Measurements from ENCODE around the gene ERCC6L. TPM values are rescaled to one million over a fixed set of nuclear protein-coding genes. Genes with fewer than 3 reads are reported as not detected.

ERCC6L gene
- total and polyA plus RNA-seq, 2 donors, result 0.46 to 5.5 TPM

DNA sequence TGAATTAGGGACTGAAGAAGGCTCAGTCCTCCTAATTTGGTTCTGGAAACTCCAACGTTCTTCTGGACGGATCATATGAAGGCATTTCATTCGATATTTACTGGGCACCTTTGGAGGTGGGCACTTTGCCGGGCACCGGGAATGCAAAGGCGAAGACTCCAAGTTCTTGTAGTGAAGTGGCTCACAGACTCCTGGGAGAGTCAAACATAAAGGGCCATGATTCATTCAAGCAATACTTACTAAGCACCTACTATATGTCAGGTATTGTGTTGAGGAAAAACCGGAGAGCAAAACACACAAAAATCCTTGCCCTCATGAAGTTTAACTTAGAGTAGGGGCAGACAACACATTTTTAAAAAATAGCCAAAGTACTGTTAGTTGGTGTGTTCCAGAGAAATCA is 17.0 kb upstream of the ERCC6L start:
- DNase-seq (ENCODE audit: low read depth in 6 of 9, low spot score in 9 of 9), result no peak
- Histone ChIP-seq H3K4me1 (ENCODE audit: control insufficient read depth in 2 of 2, insufficient read depth in 2 of 2, low read length in 2 of 2) (no peaks in the 10 kb centered on the region), H3K9me3 (ENCODE audit: control insufficient read depth in 2 of 2, insufficient read depth in 1 of 2, low read length in 1 of 2) (no peaks in the 10 kb centered on the region), H3K36me3 (ENCODE audit: control insufficient read depth in 2 of 2, insufficient read depth in 2 of 2, low read length in 1 of 2) (no peaks in the 10 kb centered on the region), H3K4me3 (ENCODE audit: low read length in 2 of 2) (no peak overlapping the region), H3K27ac (ENCODE audit: low read depth in 1 of 2, low read length in 1 of 2) (no peak overlapping the region), H3K27me3 (ENCODE audit: control insufficient read depth in 2 of 2, insufficient read depth in 1 of 2, low read length in 1 of 2) (peaks cover 2 to 41% of the 10 kb centered on the region in 2 donors)
- 96% methylated on average over 7 of the region's 7 CpGs for WGBS

DNA sequence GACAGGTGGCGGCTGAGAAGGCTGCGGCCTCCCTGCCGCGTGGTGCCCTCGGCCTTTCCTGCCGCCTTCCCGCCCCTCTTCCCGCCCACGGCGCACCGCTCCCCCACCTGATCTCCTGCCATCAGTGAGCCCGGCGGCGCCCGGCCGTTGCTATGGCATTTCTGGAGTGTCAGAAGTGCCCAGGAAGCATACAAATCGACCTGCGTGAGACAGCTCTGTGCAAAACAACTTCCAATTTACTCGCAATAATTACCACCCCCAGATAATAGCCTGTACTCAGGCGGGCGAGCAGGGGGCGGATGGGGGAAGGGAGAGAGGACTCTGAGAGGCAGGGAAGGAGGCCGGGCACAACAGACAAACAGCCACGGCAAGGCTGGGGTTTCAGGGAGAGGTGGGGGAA is 16.6 kb upstream of the ERCC6L start:
- H3K27ac ChIP-seq (ENCODE audit: low read depth in 1 of 2, low read length in 1 of 2), result no peak overlapping the region
- H3K4me1 ChIP-seq (ENCODE audit: control insufficient read depth in 2 of 2, insufficient read depth in 2 of 2, low read length in 2 of 2), result no peaks in the 10 kb centered on the region
- no peaks in the 10 kb centered on the region for H3K9me3 ChIP-seq (ENCODE audit: control insufficient read depth in 2 of 2, insufficient read depth in 1 of 2, low read length in 1 of 2)
- WGBS, result 10% methylated on average over 24 of the region's 24 CpGs
- H3K36me3 ChIP-seq (ENCODE audit: control insufficient read depth in 2 of 2, insufficient read depth in 2 of 2, low read length in 1 of 2), result no peaks in the 10 kb centered on the region
- DNase-seq (ENCODE audit: low read depth in 6 of 9, low spot score in 9 of 9), result no peak
- peaks cover 2 to 41% of the 10 kb centered on the region in 2 donors for H3K27me3 ChIP-seq (ENCODE audit: control insufficient read depth in 2 of 2, insufficient read depth in 1 of 2, low read length in 1 of 2)
- no peak overlapping the region for H3K4me3 ChIP-seq (ENCODE audit: low read length in 2 of 2)

DNA sequence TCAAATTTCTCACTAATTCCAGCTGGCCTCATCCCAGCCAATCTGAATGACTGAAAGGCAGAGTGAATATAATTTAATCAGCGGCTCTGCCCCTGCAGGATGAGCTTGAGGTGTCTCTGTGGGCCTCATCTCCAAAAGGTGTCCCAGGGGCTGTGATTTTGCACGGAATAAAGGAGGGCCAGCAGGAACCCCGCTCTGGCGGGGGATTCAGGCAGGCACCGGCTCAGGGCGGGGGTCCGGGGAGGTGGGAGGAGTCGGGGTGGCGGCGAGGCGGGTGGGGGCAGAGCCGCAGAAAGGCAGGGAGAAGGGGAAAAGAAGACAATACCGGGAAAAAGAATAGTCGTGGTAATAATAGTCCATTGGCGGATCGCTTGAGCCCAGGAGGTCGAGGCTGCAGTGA is 16.0 kb upstream of the ERCC6L start:
- DNase-seq (ENCODE audit: low read depth in 6 of 9, low spot score in 9 of 9), result no peak
- H3K4me3 ChIP-seq (ENCODE audit: low read length in 2 of 2), result no peak overlapping the region
- H3K36me3 ChIP-seq (ENCODE audit: control insufficient read depth in 2 of 2, insufficient read depth in 2 of 2, low read length in 1 of 2), result no peaks in the 10 kb centered on the region
- H3K9me3 ChIP-seq (ENCODE audit: control insufficient read depth in 2 of 2, insufficient read depth in 1 of 2, low read length in 1 of 2), result no peaks in the 10 kb centered on the region
- 17% methylated on average over 17 of the region's 17 CpGs for WGBS
- H3K27me3 ChIP-seq (ENCODE audit: control insufficient read depth in 2 of 2, insufficient read depth in 1 of 2, low read length in 1 of 2), result peaks cover 2 to 41% of the 10 kb centered on the region in 2 donors
- no peak overlapping the region for H3K27ac ChIP-seq (ENCODE audit: low read depth in 1 of 2, low read length in 1 of 2)
- no peaks in the 10 kb centered on the region for H3K4me1 ChIP-seq (ENCODE audit: control insufficient read depth in 2 of 2, insufficient read depth in 2 of 2, low read length in 2 of 2)

DNA sequence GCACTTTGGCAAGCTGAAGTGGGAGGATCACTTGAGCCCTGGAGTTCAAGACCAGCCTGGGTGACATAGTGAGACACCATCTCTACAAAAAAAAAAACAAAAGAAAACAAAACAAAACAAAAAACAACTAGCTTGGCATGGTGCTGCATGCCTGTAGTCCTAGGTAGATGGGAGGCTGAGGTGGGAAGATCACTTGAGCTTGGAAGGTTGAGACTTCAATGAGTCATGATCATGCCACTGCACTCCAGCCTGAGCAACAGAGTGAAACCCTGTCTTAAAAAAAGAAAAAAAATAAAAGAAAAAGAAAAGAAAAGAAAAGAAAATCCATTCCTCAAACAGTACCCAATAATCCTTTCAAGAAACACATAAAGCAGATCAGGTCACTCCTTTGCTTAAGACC is 14.9 kb upstream of the ERCC6L start:
- no peaks in the 10 kb centered on the region for H3K4me1 ChIP-seq (ENCODE audit: control insufficient read depth in 2 of 2, insufficient read depth in 2 of 2, low read length in 2 of 2)
- no peak for DNase-seq (ENCODE audit: low read depth in 6 of 9, low spot score in 9 of 9)
- H3K36me3 ChIP-seq (ENCODE audit: control insufficient read depth in 2 of 2, insufficient read depth in 2 of 2, low read length in 1 of 2), result no peaks in the 10 kb centered on the region
- no peaks in the 10 kb centered on the region for H3K9me3 ChIP-seq (ENCODE audit: control insufficient read depth in 2 of 2, insufficient read depth in 1 of 2, low read length in 1 of 2)
- no peak overlapping the region for H3K27ac ChIP-seq (ENCODE audit: low read depth in 1 of 2, low read length in 1 of 2)
- H3K4me3 ChIP-seq (ENCODE audit: low read length in 2 of 2), result no peak overlapping the region
- peaks cover 2 to 41% of the 10 kb centered on the region in 2 donors for H3K27me3 ChIP-seq (ENCODE audit: control insufficient read depth in 2 of 2, insufficient read depth in 1 of 2, low read length in 1 of 2)

DNA sequence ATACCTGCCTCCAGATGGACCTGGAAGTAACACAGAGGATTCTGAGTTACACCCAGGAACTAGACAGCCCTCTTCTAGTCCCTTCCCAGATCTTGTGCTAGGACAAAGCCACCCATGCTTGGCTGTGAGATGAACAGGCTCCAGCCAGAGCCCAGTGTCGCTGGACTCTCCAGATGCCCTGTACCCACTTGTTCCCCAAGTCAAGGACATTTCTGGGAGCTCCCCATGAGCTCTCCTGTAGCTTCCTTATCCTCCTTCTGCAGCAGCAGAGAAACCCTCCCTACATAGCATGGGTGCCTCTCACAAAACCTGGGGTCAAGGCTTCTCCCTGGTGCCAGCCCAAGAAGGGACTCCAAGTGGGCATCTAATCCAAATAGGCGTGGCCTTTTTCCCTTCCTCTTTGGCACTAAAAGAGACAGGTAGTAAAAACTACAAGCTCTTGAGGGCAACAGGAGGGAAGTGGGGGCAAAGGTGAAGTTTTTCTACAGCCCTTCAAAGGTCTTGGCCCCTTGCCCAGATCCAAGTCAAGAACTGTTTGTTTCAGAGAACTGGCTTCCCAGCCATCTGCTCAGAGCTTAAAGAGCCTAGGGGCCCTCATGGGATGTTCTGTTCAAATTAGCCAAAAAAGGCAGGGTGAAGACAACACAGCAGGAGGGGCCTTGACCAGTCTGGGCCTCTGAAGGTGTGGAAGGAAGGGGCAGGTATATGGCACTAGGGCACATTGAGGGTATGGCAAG is 8.5 kb upstream of the ERCC6L start:
- 95% methylated on average over 2 of the region's 2 CpGs for WGBS
- Histone ChIP-seq H3K4me3 (ENCODE audit: low read length in 2 of 2) (no peak overlapping the region), H3K4me1 (ENCODE audit: control insufficient read depth in 2 of 2, insufficient read depth in 2 of 2, low read length in 2 of 2) (no peaks in the 10 kb centered on the region), H3K27me3 (ENCODE audit: control insufficient read depth in 2 of 2, insufficient read depth in 1 of 2, low read length in 1 of 2) (no peaks in the 10 kb centered on the region), H3K27ac (ENCODE audit: low read depth in 1 of 2, low read length in 1 of 2) (no peak overlapping the region), H3K36me3 (ENCODE audit: control insufficient read depth in 2 of 2, insufficient read depth in 2 of 2, low read length in 1 of 2) (no peaks in the 10 kb centered on the region), H3K9me3 (ENCODE audit: control insufficient read depth in 2 of 2, insufficient read depth in 1 of 2, low read length in 1 of 2) (no peaks in the 10 kb centered on the region)
- no peak for DNase-seq (ENCODE audit: low read depth in 6 of 9, low spot score in 9 of 9)

DNA sequence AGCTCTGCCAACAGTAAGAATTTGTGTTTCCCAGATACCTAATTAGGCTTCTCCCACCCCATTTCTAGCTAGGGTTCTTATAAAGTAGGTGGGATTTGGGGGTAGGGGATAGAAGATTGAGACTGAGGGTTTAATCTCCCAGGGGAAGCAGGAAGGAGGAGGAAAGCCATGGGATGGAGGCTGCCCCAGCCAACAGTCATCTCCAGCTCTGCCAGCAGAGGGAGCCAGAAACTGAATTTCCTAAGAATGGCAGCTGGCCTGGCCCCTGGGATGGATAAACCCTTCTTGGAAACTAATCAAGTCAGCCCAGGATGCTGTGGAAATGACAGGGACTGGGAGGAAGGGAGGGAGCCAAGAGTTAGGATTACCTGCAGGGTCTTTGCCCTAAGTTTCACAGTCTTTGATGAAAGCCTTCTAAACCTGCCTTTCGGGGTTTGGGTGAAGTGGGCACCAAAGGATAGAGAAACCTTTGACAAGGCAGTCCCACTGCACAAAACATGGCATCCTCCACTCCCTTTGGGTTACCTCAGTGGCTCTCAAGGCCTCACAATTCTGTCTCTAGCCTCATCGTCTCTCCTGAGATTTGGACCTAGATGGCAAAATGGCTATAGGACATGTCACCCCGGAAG is 6.7 kb upstream of the ERCC6L start:
- no peak overlapping the region for H3K4me3 ChIP-seq (ENCODE audit: low read length in 2 of 2)
- no peaks in the 10 kb centered on the region for H3K4me1 ChIP-seq (ENCODE audit: control insufficient read depth in 2 of 2, insufficient read depth in 2 of 2, low read length in 2 of 2)
- DNase-seq (ENCODE audit: low read depth in 6 of 9, low spot score in 9 of 9), result peak in 4 of 9 donors; percentile 5 to 47 (median 22)
- H3K27me3 ChIP-seq (ENCODE audit: control insufficient read depth in 2 of 2, insufficient read depth in 1 of 2, low read length in 1 of 2), result no peaks in the 10 kb centered on the region
- H3K36me3 ChIP-seq (ENCODE audit: control insufficient read depth in 2 of 2, insufficient read depth in 2 of 2, low read length in 1 of 2), result no peaks in the 10 kb centered on the region
- no peak overlapping the region for H3K27ac ChIP-seq (ENCODE audit: low read depth in 1 of 2, low read length in 1 of 2)
- 100% methylated on average over 3 of the region's 3 CpGs for WGBS
- H3K9me3 ChIP-seq (ENCODE audit: control insufficient read depth in 2 of 2, insufficient read depth in 1 of 2, low read length in 1 of 2), result no peaks in the 10 kb centered on the region

DNA sequence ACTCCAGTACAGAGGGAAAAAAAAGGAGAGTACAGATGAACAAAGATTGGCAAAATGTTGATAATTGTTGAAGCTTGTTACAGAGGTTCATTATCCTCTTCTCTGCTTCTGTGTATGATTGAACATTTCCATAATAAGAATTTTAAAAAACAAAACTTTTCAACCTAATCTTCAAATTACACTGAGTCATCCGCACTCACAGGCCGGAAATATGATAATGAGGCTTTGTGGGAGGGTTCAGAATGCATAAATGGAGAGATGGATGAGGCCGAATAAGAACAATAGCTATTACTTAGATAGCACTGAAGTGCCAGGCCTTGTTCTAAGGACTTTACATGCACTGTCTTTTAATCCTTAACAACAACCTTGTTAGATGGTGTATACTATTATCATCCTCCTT is 4.6 kb upstream of the ERCC6L start:
- DNase-seq (ENCODE audit: low read depth in 6 of 9, low spot score in 9 of 9), result no peak
- Histone ChIP-seq H3K36me3 (ENCODE audit: control insufficient read depth in 2 of 2, insufficient read depth in 2 of 2, low read length in 1 of 2) (no peaks in the 10 kb centered on the region), H3K27ac (ENCODE audit: low read depth in 1 of 2, low read length in 1 of 2) (no peak overlapping the region), H3K4me3 (ENCODE audit: low read length in 2 of 2) (no peak overlapping the region), H3K9me3 (ENCODE audit: control insufficient read depth in 2 of 2, insufficient read depth in 1 of 2, low read length in 1 of 2) (no peaks in the 10 kb centered on the region), H3K27me3 (ENCODE audit: control insufficient read depth in 2 of 2, insufficient read depth in 1 of 2, low read length in 1 of 2) (peaks cover 0 to 2% of the 10 kb centered on the region in 2 donors), H3K4me1 (ENCODE audit: control insufficient read depth in 2 of 2, insufficient read depth in 2 of 2, low read length in 2 of 2) (peaks cover 2% of the 10 kb centered on the region in 2 donors)
- WGBS, result 61% methylated on average over 3 of the region's 3 CpGs

DNA sequence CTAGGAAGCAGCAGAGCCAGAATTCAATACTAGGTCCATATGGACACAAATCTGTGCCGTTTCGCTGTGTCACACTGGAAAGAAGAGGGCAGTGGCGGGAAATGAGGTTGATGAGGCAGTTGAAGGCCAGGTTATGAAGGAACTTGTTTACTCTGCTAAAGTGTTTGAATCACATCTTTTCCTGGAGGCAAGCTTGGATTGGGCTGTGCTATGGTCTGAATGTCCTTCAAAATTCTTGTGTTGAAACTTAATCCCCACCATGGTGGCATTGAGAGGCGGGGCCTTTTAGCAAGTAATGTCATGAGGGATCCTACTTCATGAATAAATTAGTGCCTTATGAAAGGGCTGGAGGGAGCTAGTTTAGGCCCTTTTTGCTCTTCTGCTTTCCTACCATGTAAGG is 2.1 kb upstream of the ERCC6L start:
- Histone ChIP-seq H3K9me3 (ENCODE audit: control insufficient read depth in 2 of 2, insufficient read depth in 1 of 2, low read length in 1 of 2) (no peaks in the 10 kb centered on the region), H3K27ac (ENCODE audit: low read depth in 1 of 2, low read length in 1 of 2) (no peak overlapping the region), H3K36me3 (ENCODE audit: control insufficient read depth in 2 of 2, insufficient read depth in 2 of 2, low read length in 1 of 2) (no peaks in the 10 kb centered on the region), H3K4me3 (ENCODE audit: low read length in 2 of 2) (no peak overlapping the region), H3K27me3 (ENCODE audit: control insufficient read depth in 2 of 2, insufficient read depth in 1 of 2, low read length in 1 of 2) (peaks cover 0 to 2% of the 10 kb centered on the region in 2 donors), H3K4me1 (ENCODE audit: control insufficient read depth in 2 of 2, insufficient read depth in 2 of 2, low read length in 2 of 2) (peaks cover 2 to 6% of the 10 kb centered on the region in 2 donors)
- no peak for DNase-seq (ENCODE audit: low read depth in 6 of 9, low spot score in 9 of 9)
- 98% methylated on average over 4 of the region's 4 CpGs for WGBS

DNA sequence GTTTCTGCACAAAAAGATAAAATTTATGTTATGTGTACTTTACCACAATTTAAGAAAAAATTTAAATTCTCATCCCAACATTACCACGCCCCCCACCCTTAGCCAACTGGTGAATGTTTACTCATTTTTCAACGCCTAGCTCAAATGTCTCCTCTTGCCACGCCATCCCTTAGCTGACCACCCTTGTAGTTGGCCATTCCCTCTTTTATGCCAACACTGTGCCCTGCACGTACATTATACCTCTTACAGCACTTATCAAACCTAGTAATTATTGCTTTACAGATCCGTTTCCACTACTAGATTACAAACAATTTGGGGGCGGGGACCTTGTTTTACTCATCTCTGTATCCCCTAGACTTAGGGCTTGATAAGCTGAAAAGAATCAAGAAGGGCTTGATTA is 644 bp downstream of the ERCC6L start:
- Histone ChIP-seq H3K27ac (ENCODE audit: low read depth in 1 of 2, low read length in 1 of 2) (peak overlapping the region in 1 of 2 donors; percentile 37), H3K4me3 (ENCODE audit: low read length in 2 of 2) (peak overlapping the region; percentile 54 to 59), H3K9me3 (ENCODE audit: control insufficient read depth in 2 of 2, insufficient read depth in 1 of 2, low read length in 1 of 2) (no peaks in the 10 kb centered on the region), H3K27me3 (ENCODE audit: control insufficient read depth in 2 of 2, insufficient read depth in 1 of 2, low read length in 1 of 2) (peaks cover 0 to 2% of the 10 kb centered on the region in 2 donors), H3K4me1 (ENCODE audit: control insufficient read depth in 2 of 2, insufficient read depth in 2 of 2, low read length in 2 of 2) (peaks cover 2 to 6% of the 10 kb centered on the region in 2 donors), H3K36me3 (ENCODE audit: control insufficient read depth in 2 of 2, insufficient read depth in 2 of 2, low read length in 1 of 2) (no peaks in the 10 kb centered on the region)
- DNase-seq (ENCODE audit: low read depth in 6 of 9, low spot score in 9 of 9), result no peak
- WGBS, result 51% methylated on average over 6 of the region's 6 CpGs
